ENCODE measurements around the gene MESD. TPM values are rescaled to one million over a fixed set of nuclear protein-coding genes. Genes with fewer than 3 reads are reported as not detected.

Gene MESD
- total RNA-seq, 6 experiments from 2014 or later = 10.8 to 16.7 (median 14.6) TPM

DNA sequence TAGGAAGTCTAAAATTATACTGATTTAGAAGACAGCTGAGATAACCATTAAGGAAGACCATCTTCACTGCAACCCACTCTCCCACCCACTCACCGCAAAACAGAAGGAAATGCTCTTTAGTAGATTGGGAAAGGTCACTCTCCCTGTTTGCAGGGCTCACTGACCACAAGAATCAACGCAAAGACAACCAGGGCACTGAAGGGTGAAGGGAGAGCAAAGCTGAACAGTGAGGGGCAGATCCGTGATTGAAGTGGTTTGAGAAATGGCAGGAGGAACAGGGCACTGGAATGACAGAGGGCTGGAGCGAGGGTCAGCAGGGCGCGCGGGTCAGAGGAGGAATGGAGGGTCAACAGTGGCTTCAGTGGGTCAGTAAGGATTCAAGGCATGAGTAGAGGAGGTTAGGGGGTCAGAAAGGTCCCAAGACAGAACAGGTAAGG lies 520 bp downstream of the MESD start:
- 0% methylated on average over 4 of the region's 7 CpGs for WGBS (ENCODE audit: insufficient coverage, low coverage, low lambda C conversion rate, missing lambda C conversion rate)
- H3K36me3 ChIP-seq = no peaks in the 10 kb centered on the region
- no peak for DNase-seq
- ATAC-seq = peak; percentile 10 to 35 (median 22)
- no peaks in the 10 kb centered on the region for H3K27me3 ChIP-seq
- TF ChIP-seq, protein P1, sequence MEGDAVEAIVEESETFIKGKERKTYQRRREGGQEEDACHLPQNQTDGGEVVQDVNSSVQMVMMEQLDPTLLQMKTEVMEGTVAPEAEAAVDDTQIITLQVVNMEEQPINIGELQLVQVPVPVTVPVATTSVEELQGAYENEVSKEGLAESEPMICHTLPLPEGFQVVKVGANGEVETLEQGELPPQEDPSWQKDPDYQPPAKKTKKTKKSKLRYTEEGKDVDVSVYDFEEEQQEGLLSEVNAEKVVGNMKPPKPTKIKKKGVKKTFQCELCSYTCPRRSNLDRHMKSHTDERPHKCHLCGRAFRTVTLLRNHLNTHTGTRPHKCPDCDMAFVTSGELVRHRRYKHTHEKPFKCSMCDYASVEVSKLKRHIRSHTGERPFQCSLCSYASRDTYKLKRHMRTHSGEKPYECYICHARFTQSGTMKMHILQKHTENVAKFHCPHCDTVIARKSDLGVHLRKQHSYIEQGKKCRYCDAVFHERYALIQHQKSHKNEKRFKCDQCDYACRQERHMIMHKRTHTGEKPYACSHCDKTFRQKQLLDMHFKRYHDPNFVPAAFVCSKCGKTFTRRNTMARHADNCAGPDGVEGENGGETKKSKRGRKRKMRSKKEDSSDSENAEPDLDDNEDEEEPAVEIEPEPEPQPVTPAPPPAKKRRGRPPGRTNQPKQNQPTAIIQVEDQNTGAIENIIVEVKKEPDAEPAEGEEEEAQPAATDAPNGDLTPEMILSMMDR (IDR thresholded peaks at IDR 0.05) = no peak
- no peak for TF ChIP-seq POLR2A (IDR thresholded peaks at IDR 0.05)
- peak overlapping the region; percentile 78 to 88 (median 82) for H3K4me3 ChIP-seq
- intact Hi-C loops (cut with DNase I) = no loop called here
- peaks cover 0 to 15% (median 6%) of the 10 kb centered on the region in 4 donors for H3K4me1 ChIP-seq
- no peaks in the 10 kb centered on the region for H3K9me3 ChIP-seq
- H3K27ac ChIP-seq = peak overlapping the region; percentile 79 to 84 (median 82)

DNA sequence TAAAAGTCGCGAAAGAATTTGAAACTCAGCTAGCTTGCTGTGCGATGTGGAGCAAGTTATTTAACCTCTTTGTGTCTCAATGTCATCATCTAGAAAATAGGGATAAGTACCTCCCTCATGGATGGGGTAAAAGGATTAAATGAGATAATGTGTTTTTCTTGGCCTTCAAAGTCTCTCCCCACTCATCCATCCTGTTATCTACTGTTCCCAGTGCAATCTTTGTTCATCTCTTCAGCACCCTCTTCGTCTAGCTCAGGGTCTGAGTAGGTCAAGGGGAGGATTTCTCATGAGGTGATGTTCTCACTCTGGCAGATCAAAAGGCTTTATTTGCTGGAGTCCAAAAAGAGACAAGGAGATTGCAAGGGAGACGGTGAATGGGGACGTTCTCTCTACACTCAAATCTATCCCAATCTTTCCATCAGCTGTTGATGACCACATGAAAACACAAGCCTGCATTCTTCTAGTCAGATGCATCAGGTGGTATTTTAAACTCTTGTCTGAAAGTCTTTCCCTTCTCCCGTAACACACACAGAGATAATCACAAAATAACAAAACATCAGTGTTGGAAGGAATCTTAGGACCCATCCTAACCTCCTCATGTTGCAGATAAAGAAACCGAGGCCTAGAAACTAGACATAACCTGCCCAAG lies 1.3 kb downstream of the MESD start:
- H3K27ac ChIP-seq = no peak overlapping the region
- no peak for ATAC-seq
- H3K4me3 ChIP-seq = peak overlapping the region; percentile 78 to 88 (median 82)
- no peaks in the 10 kb centered on the region for H3K36me3 ChIP-seq
- H3K4me1 ChIP-seq = peaks cover 0 to 15% (median 6%) of the 10 kb centered on the region in 4 donors
- WGBS (ENCODE audit: insufficient coverage, low coverage, low lambda C conversion rate, missing lambda C conversion rate) = 43% methylated on average over 8 of the region's 8 CpGs
- intact Hi-C loops (cut with DNase I) = no loop called here
- no peak for TF ChIP-seq POLR2A (IDR thresholded peaks at IDR 0.05)
- TF ChIP-seq, protein P1 (IDR thresholded peaks at IDR 0.05) = no peak
- no peak for DNase-seq
- H3K27me3 ChIP-seq = no peaks in the 10 kb centered on the region
- no peaks in the 10 kb centered on the region for H3K9me3 ChIP-seq

DNA sequence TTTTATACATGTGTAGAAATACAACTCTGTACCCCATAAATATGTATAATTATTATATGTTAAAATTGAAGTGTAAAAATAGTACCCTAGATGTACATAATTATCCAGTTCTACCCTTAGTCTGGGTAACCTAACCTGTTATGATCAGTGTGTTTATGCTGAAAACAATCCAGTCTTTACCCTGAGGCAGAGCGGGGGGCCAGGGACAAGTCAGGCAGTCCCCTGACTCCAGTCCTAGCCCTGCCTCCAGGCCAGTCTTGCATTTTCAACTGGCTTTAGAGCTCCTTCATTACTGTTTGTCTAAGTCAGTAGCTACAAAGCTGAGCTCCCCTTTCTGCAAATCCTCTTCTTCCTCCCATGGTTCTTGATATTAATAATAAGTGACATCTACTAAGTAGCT lies 3.1 kb downstream of the MESD start:
- intact Hi-C loops (cut with DNase I) = no loop called here
- TF ChIP-seq, protein P1 (IDR thresholded peaks at IDR 0.05) = no peak
- no peak for TF ChIP-seq POLR2A (IDR thresholded peaks at IDR 0.05)
- H3K36me3 ChIP-seq = peaks cover 0 to 5% (median 0%) of the 10 kb centered on the region in 4 donors

DNA sequence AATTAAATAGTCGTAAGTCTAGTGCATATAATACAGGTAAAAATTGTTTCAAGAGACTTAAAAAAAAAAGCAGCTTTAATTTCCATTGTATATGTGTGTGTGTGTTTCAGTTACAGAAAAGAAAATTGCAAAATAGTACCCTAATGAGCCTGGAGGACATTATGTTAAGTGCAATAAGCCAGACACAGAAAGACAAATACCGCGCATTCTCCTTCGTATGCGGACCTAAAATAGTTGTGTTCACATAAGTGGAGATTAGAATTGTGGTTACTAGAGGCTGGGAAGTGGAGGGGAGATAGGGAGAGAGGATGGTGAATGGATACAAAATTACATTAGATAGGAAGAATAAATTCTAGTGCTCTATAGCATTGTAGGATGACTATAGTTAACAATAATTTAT lies 3.6 kb downstream of the MESD start:
- H3K27me3 ChIP-seq = no peaks in the 10 kb centered on the region
- H3K9me3 ChIP-seq = no peaks in the 10 kb centered on the region
- no peak for TF ChIP-seq POLR2A (IDR thresholded peaks at IDR 0.05)
- TF ChIP-seq, protein P1 (IDR thresholded peaks at IDR 0.05) = no peak
- intact Hi-C loops (cut with DNase I) = no loop called here
- WGBS (ENCODE audit: insufficient coverage, low coverage, low lambda C conversion rate, missing lambda C conversion rate) = 93% methylated on average over 5 of the region's 5 CpGs
- no peak overlapping the region for H3K4me3 ChIP-seq
- peaks cover 0 to 15% (median 6%) of the 10 kb centered on the region in 4 donors for H3K4me1 ChIP-seq
- ATAC-seq (no peak), DNase-seq (no peak)
- no peak overlapping the region for H3K27ac ChIP-seq
- H3K36me3 ChIP-seq = peaks cover 0 to 8% (median 0%) of the 10 kb centered on the region in 4 donors

More for the DNA sequence above, 3.1 kb downstream of the MESD start:
- Histone ChIP-seq H3K4me1 (peaks cover 0 to 15% (median 6%) of the 10 kb centered on the region in 4 donors), H3K27me3 (no peaks in the 10 kb centered on the region), H3K9me3 (no peaks in the 10 kb centered on the region), H3K4me3 (no peak overlapping the region), H3K27ac (no peak overlapping the region)
- ATAC-seq (no peak), DNase-seq (no peak)
- WGBS (ENCODE audit: insufficient coverage, low coverage, low lambda C conversion rate, missing lambda C conversion rate) = 100% methylated on average over 1 of the region's 1 CpG

Data from right lobe of liver (tissue), 6 donors.